HEK293 (cell line): ENCODE results near the gene MARK3.

Experiments used
- GLI4 ChIP-seq: fragments of 450-650 bp; formaldehyde crosslinking; IDR thresholded peaks from 2 replicates; pipeline ENCODE4 v1.5.1; 2016; ENCODE audit warnings: missing biosample characterization, missing genetic modification characterization
- PRDM1 ChIP-seq: fragments of 450-650 bp; formaldehyde crosslinking; IDR thresholded peaks from 2 replicates; pipeline ENCODE4; 2016; ENCODE audit warnings: missing biosample characterization, missing genetic modification characterization
- YY1 ChIP-seq: fragments of 450-650 bp; formaldehyde crosslinking; IDR thresholded peaks from 2 replicates; pipeline ENCODE4 v1.5.1; 2018; ENCODE audit warnings: missing biosample characterization, missing genetic modification characterization
- ZIC2 ChIP-seq: fragments of 450-650 bp; formaldehyde crosslinking; IDR thresholded peaks from 2 replicates; pipeline ENCODE4 v1.5.1; 2016; ENCODE audit warnings: missing biosample characterization, missing genetic modification characterization
- ZNF10 ChIP-seq: fragments of 450-650 bp; formaldehyde crosslinking; IDR thresholded peaks from 2 replicates; pipeline ENCODE4 v1.5.1; 2017; ENCODE audit warnings: missing biosample characterization, missing genetic modification characterization
- ZNF112 ChIP-seq: fragments of 450-650 bp; formaldehyde crosslinking; IDR thresholded peaks from 2 replicates; pipeline ENCODE4 v1.5.0; 2017; ENCODE audit warnings: missing biosample characterization, missing genetic modification characterization
- ZNF274 ChIP-seq, 2 experiments: fragments of 200-500 bp in 1 of 2; fragments of 450-650 bp in 1 of 2; sonication (Bioruptor generic) in 1 of 2; formaldehyde crosslinking in 1 of 2; IDR thresholded peaks; 2 replicates each; pipeline versions ENCODE4 v1.5.1 to v1.6.1; 2014 to 2016; ENCODE audit warnings: borderline replicate concordance in 1 of 2, inconsistent platforms in 1 of 2, low read length in 1 of 2, missing biosample characterization in 1 of 2, missing genetic modification characterization in 1 of 2
- ZNF311 ChIP-seq: fragments of 450-650 bp; formaldehyde crosslinking; IDR thresholded peaks from 2 replicates; pipeline ENCODE4 v1.5.1; 2017; ENCODE audit warnings: missing biosample characterization, missing genetic modification characterization, borderline replicate concordance
- ZNF341 ChIP-seq: fragments of 450-650 bp; formaldehyde crosslinking; IDR thresholded peaks from 2 replicates; pipeline ENCODE4; 2016; ENCODE audit warnings: low read depth, missing biosample characterization, missing genetic modification characterization
- ZNF621 ChIP-seq: fragments of 450-650 bp; formaldehyde crosslinking; IDR thresholded peaks from 2 replicates; pipeline ENCODE4 v1.5.1; 2017; ENCODE audit warnings: missing biosample characterization, missing genetic modification characterization
- TF ChIP-seq, protein P1 (sequence below): fragments of 450-650 bp; formaldehyde crosslinking; IDR thresholded peaks from 2 replicates; pipeline ENCODE4 v1.5.1; 2016; ENCODE audit warnings: missing biosample characterization, missing genetic modification characterization
- TF ChIP-seq, protein P2 (sequence below): fragments of 450-650 bp; formaldehyde crosslinking; conservative IDR thresholded peaks from 2 replicates; pipeline ENCODE4 v1.5.1; 2016; ENCODE audit warnings: low read depth, missing biosample characterization, missing genetic modification characterization
- TF ChIP-seq, protein P3 (sequence below): fragments of 450-650 bp; formaldehyde crosslinking; IDR thresholded peaks from 2 replicates; pipeline ENCODE4 v1.5.1; 2016; ENCODE audit warnings: missing biosample characterization, missing genetic modification characterization

DNA sequence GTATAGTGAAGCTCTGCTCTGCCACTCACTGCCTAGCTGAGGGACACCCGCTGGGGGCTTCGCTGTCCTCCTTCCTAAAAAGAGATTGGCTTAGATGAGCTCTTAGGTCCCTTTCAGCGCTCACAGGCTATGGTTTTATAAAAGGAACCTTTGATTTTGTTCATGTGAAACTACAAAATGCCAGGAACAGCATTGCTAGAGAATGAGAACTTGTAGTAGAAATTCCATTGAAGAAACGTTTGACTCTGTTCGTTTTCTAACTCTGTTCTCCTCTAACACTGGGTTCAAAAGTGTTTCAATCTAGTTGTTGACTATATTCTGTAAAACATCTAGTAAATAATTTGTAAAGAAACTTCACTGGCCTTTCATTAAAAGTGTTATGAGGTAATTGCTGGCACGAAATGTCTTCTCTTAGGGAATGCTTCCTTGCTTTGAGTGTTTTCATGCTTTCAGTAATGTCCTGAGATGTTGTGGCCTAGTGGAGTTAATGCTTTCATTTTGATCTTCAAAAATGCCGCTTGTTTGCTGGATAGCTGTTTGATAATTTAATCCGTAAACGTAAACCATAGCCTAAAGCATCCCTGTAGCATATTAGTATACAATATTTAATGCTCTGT lies 1.6 kb downstream of the MARK3 start:
- no peak for TF ChIP-seq ZIC2
- TF ChIP-seq, protein P1, sequence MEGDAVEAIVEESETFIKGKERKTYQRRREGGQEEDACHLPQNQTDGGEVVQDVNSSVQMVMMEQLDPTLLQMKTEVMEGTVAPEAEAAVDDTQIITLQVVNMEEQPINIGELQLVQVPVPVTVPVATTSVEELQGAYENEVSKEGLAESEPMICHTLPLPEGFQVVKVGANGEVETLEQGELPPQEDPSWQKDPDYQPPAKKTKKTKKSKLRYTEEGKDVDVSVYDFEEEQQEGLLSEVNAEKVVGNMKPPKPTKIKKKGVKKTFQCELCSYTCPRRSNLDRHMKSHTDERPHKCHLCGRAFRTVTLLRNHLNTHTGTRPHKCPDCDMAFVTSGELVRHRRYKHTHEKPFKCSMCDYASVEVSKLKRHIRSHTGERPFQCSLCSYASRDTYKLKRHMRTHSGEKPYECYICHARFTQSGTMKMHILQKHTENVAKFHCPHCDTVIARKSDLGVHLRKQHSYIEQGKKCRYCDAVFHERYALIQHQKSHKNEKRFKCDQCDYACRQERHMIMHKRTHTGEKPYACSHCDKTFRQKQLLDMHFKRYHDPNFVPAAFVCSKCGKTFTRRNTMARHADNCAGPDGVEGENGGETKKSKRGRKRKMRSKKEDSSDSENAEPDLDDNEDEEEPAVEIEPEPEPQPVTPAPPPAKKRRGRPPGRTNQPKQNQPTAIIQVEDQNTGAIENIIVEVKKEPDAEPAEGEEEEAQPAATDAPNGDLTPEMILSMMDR: no peak
- TF ChIP-seq YY1: no peak
- TF ChIP-seq ZNF341 (tag by site-specific recombination): no peak
- TF ChIP-seq ZNF112: no peak
- TF ChIP-seq PRDM1 (tag by site-specific recombination): peak; percentile 77
- TF ChIP-seq ZNF311 (tag by site-specific recombination): no peak
- no peak for TF ChIP-seq ZNF621 (tag by site-specific recombination)
- TF ChIP-seq GLI4 (tag by site-specific recombination): no peak
- TF ChIP-seq ZNF274 (IDR thresholded peaks at IDR 0.05; ENCODE audit: low read length): no peak
- TF ChIP-seq ZNF274 (tag by site-specific recombination; IDR thresholded peaks at IDR 0.05; ENCODE audit: borderline replicate concordance): no peak
- TF ChIP-seq, protein P2, sequence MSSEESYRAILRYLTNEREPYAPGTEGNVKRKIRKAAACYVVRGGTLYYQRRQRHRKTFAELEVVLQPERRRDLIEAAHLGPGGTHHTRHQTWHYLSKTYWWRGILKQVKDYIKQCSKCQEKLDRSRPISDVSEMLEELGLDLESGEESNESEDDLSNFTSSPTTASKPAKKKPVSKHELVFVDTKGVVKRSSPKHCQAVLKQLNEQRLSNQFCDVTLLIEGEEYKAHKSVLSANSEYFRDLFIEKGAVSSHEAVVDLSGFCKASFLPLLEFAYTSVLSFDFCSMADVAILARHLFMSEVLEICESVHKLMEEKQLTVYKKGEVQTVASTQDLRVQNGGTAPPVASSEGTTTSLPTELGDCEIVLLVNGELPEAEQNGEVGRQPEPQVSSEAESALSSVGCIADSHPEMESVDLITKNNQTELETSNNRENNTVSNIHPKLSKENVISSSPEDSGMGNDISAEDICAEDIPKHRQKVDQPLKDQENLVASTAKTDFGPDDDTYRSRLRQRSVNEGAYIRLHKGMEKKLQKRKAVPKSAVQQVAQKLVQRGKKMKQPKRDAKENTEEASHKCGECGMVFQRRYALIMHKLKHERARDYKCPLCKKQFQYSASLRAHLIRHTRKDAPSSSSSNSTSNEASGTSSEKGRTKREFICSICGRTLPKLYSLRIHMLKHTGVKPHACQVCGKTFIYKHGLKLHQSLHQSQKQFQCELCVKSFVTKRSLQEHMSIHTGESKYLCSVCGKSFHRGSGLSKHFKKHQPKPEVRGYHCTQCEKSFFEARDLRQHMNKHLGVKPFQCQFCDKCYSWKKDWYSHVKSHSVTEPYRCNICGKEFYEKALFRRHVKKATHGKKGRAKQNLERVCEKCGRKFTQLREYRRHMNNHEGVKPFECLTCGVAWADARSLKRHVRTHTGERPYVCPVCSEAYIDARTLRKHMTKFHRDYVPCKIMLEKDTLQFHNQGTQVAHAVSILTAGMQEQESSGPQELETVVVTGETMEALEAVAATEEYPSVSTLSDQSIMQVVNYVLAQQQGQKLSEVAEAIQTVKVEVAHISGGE (tag by site-specific recombination): no peak
- TF ChIP-seq, protein P3, sequence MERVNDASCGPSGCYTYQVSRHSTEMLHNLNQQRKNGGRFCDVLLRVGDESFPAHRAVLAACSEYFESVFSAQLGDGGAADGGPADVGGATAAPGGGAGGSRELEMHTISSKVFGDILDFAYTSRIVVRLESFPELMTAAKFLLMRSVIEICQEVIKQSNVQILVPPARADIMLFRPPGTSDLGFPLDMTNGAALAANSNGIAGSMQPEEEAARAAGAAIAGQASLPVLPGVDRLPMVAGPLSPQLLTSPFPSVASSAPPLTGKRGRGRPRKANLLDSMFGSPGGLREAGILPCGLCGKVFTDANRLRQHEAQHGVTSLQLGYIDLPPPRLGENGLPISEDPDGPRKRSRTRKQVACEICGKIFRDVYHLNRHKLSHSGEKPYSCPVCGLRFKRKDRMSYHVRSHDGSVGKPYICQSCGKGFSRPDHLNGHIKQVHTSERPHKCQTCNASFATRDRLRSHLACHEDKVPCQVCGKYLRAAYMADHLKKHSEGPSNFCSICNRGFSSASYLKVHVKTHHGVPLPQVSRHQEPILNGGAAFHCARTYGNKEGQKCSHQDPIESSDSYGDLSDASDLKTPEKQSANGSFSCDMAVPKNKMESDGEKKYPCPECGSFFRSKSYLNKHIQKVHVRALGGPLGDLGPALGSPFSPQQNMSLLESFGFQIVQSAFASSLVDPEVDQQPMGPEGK (tag by site-specific recombination): no peak
- no peak for TF ChIP-seq ZNF10 (tag by site-specific recombination)
